ENCODE measurements around the gene HIVEP3.

- TF ChIP-seq CTCF (IDR thresholded peaks at IDR 0.05; ENCODE audit: borderline replicate concordance, extremely low read depth, low read length, poor library complexity, severe bottlenecking) (no peak), EZH2 (IDR thresholded peaks at IDR 0.05; ENCODE audit: borderline replicate concordance, low read depth, low read length, severe bottlenecking) (no peak)
Measured at GRCh38 chr1:41780322-41780721, 138.4 kb downstream of the HIVEP3 start.

Data from DND-41 (cell line).